ENCODE measurements around the gene NAP1L5. TPM values are rescaled to one million over a fixed set of nuclear protein-coding genes. Genes with fewer than 3 reads are reported as not detected.

NAP1L5 gene
- polyA plus RNA-seq, 3 donors = 0.18 to 0.87 (median 0.41) TPM

GRCh38 chr4:88736264-88736663, 38.6 kb upstream of the NAP1L5 start:
- Histone ChIP-seq H3K4me2 (replicated peaks; ENCODE audit: extremely low read depth, low read length, poor library complexity, severe bottlenecking) (no peak overlapping the region), H3K9ac (ENCODE audit: insufficient read depth, low read length, poor library complexity, severe bottlenecking) (no peak overlapping the region), H3K27ac (ENCODE audit: low read depth in 1 of 2, low read length in 2 of 2) (no peak overlapping the region), H3K36me3 (replicated peaks in 1 of 2; ENCODE audit: control insufficient read depth in 1 of 2, insufficient read depth in 2 of 2, low read length in 2 of 2) (peaks cover 76 to 95% of the 10 kb centered on the region in 2 donors), H3K4me3 (replicated peaks in 1 of 3; ENCODE audit: low read depth in 2 of 3, low read length in 3 of 3) (no peak overlapping the region), H3K79me2 (ENCODE audit: insufficient read depth, low read length) (no peaks in the 10 kb centered on the region), H3K27me3 (ENCODE audit: control insufficient read depth in 2 of 2, insufficient read depth in 2 of 2, low read length in 2 of 2) (no peaks in the 10 kb centered on the region), H2AFZ (ENCODE audit: insufficient read depth, low read depth, low read length, poor library complexity, severe bottlenecking) (no peak overlapping the region), H3K9me3 (replicated peaks in 1 of 2; ENCODE audit: control insufficient read depth in 1 of 2, insufficient read depth in 1 of 2, low read length in 2 of 2) (no peaks in the 10 kb centered on the region), H3K4me1 (ENCODE audit: control insufficient read depth in 1 of 2, insufficient read depth in 2 of 2, low read length in 2 of 2) (no peaks in the 10 kb centered on the region), H4K20me1 (ENCODE audit: insufficient read depth, low read length) (peaks cover 26% of the 10 kb centered on the region)
- H3K36me3 Mint-ChIP-seq = peaks cover 72 to 73% of the 10 kb centered on the region in 2 donors
- H3K4me3 Mint-ChIP-seq = no peak overlapping the region
- 60% methylated on average over 1 of the region's 3 CpGs for WGBS (ENCODE audit: insufficient coverage)
- DNase-seq = no peak
- no peak overlapping the region for H3K27ac Mint-ChIP-seq
- H3K4me1 Mint-ChIP-seq = peaks cover 9% of the 10 kb centered on the region
- peaks cover 0 to under 1% (median 0%) of the 10 kb centered on the region in 7 donors for H3K9me3 Mint-ChIP-seq
- no peaks in the 10 kb centered on the region for H3K27me3 Mint-ChIP-seq (ENCODE audit: low read depth in 3 of 3)
- intact Hi-C loops (cut with micrococcal nuclease) = no loop called here
- no peak for TF ChIP-seq CTCF (IDR thresholded peaks at IDR 0.05)

- intact Hi-C loops (cut with micrococcal nuclease) = no loop called here
- Mint-ChIP-seq H3K36me3 (peaks cover 73% of the 10 kb centered on the region in 2 donors), H3K9me3 (peaks cover 0 to 2% (median 0%) of the 10 kb centered on the region in 7 donors), H3K27me3 (ENCODE audit: low read depth in 3 of 3) (no peaks in the 10 kb centered on the region), H3K4me1 (peaks cover 9% of the 10 kb centered on the region), H3K4me3 (no peak overlapping the region), H3K27ac (no peak overlapping the region)
- H2AFZ ChIP-seq (ENCODE audit: insufficient read depth, low read depth, low read length, poor library complexity, severe bottlenecking) = no peak overlapping the region
- no peaks in the 10 kb centered on the region for H3K79me2 ChIP-seq (ENCODE audit: insufficient read depth, low read length)
- no peak for TF ChIP-seq CTCF (IDR thresholded peaks at IDR 0.05)
- H3K4me3 ChIP-seq (replicated peaks in 1 of 3; ENCODE audit: low read depth in 2 of 3, low read length in 3 of 3) = no peak overlapping the region
- peaks cover 75 to 95% of the 10 kb centered on the region in 2 donors for H3K36me3 ChIP-seq (replicated peaks in 1 of 2; ENCODE audit: control insufficient read depth in 1 of 2, insufficient read depth in 2 of 2, low read length in 2 of 2)
- no peaks in the 10 kb centered on the region for H3K9me3 ChIP-seq (replicated peaks in 1 of 2; ENCODE audit: control insufficient read depth in 1 of 2, insufficient read depth in 1 of 2, low read length in 2 of 2)
- peaks cover 26% of the 10 kb centered on the region for H4K20me1 ChIP-seq (ENCODE audit: insufficient read depth, low read length)
- H3K4me2 ChIP-seq (replicated peaks; ENCODE audit: extremely low read depth, low read length, poor library complexity, severe bottlenecking) = no peak overlapping the region
- no peak overlapping the region for H3K9ac ChIP-seq (ENCODE audit: insufficient read depth, low read length, poor library complexity, severe bottlenecking)
- WGBS (ENCODE audit: insufficient coverage) = no CpG with 5 or more reads among the region's 1 CpG
- no peaks in the 10 kb centered on the region for H3K27me3 ChIP-seq (ENCODE audit: control insufficient read depth in 2 of 2, insufficient read depth in 2 of 2, low read length in 2 of 2)
- no peak overlapping the region for H3K27ac ChIP-seq (ENCODE audit: low read depth in 1 of 2, low read length in 2 of 2)
- no peak for DNase-seq
- H3K4me1 ChIP-seq (ENCODE audit: control insufficient read depth in 1 of 2, insufficient read depth in 2 of 2, low read length in 2 of 2) = no peaks in the 10 kb centered on the region
Observed at GRCh38 chr4:88735564-88735963, 37.9 kb upstream of the NAP1L5 start.
